D721Med (cell line): ENCODE results near the gene SLC15A4.

Experiments
- DNase-seq: peaks from one replicate; pipeline ENCODE4 v3.0.0; 2011; ENCODE audit warnings: low spot score; ENCODE audit not compliant: insufficient read length
- FAIRE-seq: peaks from 2 replicates; lab custom pipeline; 2011; peaks lifted over from hg19 to GRCh38; lab: Jason Lieb, UNC
- TF ChIP-seq, protein P1 (sequence below): IDR thresholded peaks from 2 replicates; pipeline ENCODE4 v1.5.1; 2012; ENCODE audit warnings: mild to moderate bottlenecking, control low read depth; ENCODE audit not compliant: insufficient read depth; ENCODE audit errors: missing control alignments

Gene SLC15A4

DNA sequence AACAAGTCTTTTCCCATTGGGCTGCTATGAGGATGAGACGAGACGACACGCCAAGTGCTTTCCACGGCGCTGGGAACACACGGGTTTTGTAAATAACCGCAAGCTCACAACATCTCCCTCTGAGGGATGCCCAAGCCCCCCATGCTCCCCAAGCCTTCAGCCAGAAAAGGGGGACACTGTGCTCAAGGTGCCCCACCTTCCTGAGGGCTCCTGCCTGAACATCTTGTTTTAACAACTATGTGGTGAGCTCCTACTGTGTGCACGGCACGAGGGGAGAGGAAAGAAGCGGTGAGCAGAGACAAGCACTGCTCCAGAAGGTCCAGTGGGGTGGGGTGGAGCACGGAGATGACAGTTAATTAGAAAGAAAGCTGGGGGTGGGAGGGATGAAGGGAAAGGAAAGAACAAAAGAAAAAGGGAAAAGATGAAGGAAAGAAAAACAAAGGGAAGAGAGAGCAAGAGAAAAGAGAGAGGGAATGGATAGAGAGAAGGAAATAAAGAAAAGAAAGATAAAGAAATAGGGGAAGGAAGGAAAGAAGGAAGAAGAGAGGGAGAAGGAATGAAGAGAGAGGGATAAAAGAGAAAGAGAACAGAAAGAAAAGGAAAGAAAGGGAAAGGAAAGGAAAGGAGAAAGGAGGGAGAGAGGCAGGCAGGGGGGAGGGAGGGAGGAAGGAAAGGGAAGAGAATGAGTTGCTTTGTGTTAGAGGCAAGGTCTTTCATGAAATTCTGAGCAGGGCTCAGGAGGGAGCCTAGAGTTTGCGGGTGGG lies 56.8 kb downstream of the SLC15A4 start:
- DNase-seq: no peak
- TF ChIP-seq, protein P1, sequence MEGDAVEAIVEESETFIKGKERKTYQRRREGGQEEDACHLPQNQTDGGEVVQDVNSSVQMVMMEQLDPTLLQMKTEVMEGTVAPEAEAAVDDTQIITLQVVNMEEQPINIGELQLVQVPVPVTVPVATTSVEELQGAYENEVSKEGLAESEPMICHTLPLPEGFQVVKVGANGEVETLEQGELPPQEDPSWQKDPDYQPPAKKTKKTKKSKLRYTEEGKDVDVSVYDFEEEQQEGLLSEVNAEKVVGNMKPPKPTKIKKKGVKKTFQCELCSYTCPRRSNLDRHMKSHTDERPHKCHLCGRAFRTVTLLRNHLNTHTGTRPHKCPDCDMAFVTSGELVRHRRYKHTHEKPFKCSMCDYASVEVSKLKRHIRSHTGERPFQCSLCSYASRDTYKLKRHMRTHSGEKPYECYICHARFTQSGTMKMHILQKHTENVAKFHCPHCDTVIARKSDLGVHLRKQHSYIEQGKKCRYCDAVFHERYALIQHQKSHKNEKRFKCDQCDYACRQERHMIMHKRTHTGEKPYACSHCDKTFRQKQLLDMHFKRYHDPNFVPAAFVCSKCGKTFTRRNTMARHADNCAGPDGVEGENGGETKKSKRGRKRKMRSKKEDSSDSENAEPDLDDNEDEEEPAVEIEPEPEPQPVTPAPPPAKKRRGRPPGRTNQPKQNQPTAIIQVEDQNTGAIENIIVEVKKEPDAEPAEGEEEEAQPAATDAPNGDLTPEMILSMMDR: no peak
- FAIRE-seq: no peak

DNA sequence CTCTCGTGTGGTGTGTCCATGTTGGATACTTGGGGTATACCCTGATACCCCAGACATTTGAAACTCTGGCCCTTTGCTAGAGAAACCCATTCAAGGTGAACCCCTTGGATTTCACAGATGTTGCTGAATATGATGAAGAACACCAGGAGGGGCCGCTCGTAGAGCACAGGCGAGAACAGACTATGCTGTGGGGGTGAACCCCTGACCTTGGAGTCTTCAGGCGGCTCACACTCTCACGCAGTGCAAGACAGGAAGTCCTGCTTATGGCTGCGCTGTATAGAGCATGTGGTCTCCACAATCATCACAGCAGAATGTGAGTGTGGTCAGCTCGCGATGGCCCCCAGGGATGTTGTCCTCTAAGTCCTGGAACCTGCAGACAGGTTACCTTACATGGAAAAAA lies 60.4 kb downstream of the SLC15A4 start:
- FAIRE-seq: no peak
- TF ChIP-seq, protein P1: no peak

DNA sequence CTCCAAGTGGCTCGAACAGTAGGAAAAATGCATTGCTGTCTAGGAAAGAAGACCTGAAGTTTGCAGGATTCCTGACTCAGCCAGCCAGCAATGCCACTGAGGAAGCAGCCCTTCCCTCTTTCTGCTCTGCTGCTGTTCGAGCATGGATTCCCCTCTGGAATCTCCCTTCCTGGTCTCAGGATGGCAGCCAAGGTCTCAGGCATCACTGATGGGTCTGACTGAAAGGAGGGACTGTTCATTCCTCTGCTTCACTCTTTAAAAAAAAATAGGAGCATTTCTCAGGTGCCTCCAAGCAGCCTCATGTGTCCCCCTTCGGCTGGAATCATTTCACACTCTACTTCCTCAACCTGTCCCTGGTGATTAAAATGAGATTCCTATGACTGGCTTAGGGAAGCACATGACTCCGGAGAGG lies 62.4 kb downstream of the SLC15A4 start:
- TF ChIP-seq, protein P1: no peak
- FAIRE-seq: no peak
- no peak for DNase-seq

More for the DNA sequence above, 60.4 kb downstream of the SLC15A4 start:
- no peak for DNase-seq

DNA sequence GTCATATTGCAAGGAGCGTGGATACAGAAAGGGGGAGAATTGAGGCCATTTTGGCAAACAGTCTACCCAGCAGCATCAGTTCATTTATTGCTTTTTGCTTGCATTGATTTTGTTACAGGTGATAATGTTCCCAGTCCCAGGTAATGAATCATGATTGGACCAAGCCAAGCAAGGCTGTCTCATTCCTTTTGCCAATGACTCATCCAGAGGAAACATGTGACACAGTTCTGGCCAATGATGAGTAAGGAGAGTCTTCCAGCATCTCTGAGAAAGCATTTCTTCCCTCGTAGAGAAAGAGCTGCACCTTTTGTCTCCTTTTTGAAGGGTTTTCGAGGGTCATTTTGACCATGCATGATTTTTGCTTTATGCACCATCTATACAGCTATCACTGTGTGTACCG lies 68.2 kb downstream of the SLC15A4 start:
- TF ChIP-seq, protein P1: no peak
- FAIRE-seq (no peak), DNase-seq (no peak)

DNA sequence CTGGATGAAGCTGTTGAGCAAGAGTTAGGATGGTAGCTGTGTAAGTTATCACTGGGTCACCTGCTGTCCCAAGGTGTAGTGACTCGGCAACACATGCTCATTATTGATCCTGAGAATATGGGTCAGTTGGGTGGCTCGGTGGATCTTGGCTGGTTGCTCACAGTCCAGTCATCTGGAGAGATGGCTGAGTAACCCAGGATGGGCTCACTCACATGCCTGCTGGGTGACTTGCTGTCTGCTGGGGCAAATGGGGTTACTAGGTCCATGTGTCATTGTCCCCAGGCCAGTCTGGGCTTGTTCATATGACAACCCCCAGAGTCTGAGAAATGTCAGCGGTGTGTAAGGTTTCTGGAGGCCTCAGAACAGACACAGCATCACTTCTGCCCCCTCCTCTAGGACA lies 69.5 kb downstream of the SLC15A4 start:
- TF ChIP-seq, protein P1: no peak
- DNase-seq (no peak), FAIRE-seq (no peak)

DNA sequence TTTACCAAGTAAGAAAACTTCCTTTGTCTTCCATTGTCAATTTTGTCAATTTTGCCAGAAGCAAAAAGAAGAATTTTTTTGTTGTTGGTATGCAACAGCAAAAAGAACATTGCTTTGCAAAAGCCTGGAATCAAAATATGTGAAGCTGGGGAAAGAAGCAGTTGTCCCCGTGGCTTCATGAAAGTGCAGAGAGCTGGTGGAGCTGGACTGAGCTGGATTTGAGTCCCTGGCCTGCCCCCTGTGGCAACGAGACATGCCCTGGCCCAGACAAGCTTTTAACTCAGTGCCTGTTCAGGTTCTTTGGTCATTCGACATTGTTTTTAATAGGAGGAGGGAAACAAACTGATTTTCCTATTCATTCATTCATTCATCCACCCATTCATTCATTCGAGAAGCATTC lies 70.3 kb downstream of the SLC15A4 start:
- TF ChIP-seq, protein P1: no peak
- FAIRE-seq: no peak
- no peak for DNase-seq

DNA sequence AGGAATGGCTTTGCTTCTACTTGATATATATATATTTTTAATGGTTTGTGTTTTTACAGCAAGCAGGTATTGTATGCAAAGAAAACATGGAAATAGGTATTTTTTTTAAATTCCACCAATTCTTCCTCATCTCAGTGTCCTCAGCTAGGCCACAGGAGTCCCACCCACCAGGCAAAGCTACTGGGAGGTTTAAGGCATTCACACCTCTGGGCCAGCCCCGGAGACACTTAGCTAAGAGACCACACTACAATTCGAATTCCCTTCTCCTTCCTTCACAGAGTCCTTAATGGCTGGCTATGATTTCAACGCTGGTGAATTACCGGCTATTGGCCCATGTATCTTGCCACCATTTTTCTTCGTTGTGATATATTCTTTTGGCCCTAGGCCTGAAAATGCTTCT lies 71.4 kb downstream of the SLC15A4 start:
- TF ChIP-seq, protein P1: no peak
- FAIRE-seq (no peak), DNase-seq (no peak)
